Measurements from ENCODE around the gene TNNT1.
"Not testable (repeated sequence)": the region's sequence is repeated elsewhere in the genome, so short reads cannot be mapped to it uniquely, and the experiment has no call there.

The TNNT1 gene

DNA sequence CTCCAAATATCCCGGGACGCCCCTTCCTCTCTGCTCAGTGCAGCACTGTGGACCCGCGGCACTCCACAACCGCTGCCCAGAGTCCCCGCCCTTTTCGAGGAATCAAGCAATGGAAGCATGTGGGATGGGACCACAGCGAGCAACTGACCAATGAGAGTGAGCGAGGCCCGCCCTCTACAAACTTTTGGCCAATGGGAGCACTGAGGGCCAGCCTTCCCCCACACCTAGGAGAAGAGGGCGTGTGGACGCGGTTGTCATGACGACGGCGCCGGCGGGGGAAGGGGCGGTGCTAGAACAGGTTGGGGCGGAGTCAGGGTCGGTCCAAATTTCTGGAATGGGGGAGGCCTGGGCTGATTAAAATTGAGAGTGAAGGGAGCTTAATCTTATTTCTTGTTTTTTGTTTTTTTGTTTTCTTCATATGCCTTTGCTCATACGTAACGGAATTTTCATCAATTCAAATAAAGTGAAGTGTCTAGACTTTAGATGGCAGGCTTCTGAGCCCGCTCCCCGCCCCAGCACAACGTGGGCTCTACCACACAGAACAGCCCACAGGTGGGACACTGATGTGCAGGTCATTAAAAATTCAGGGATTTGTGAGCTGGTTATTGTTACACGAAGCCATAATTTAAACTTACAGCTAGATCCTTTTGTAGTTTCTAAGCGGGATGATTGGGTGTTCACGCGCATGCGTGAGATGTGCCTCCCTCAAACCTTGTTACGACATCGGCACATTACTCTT lies 17.7 kb upstream of the TNNT1 start, which contains the start of gene DNAAF3:
Gene DNAAF3, minus strand, starts transcription at position 84 of the 739 bp plus-strand sequence. CDS start 200 bp downstream, outside the sequence.
- peak; percentile 98 for DNase-seq

- peak; percentile 92 for DNase-seq
Observed at GRCh38 chr19:55165952-55166529, 17.0 kb upstream of the TNNT1 start.

DNA sequence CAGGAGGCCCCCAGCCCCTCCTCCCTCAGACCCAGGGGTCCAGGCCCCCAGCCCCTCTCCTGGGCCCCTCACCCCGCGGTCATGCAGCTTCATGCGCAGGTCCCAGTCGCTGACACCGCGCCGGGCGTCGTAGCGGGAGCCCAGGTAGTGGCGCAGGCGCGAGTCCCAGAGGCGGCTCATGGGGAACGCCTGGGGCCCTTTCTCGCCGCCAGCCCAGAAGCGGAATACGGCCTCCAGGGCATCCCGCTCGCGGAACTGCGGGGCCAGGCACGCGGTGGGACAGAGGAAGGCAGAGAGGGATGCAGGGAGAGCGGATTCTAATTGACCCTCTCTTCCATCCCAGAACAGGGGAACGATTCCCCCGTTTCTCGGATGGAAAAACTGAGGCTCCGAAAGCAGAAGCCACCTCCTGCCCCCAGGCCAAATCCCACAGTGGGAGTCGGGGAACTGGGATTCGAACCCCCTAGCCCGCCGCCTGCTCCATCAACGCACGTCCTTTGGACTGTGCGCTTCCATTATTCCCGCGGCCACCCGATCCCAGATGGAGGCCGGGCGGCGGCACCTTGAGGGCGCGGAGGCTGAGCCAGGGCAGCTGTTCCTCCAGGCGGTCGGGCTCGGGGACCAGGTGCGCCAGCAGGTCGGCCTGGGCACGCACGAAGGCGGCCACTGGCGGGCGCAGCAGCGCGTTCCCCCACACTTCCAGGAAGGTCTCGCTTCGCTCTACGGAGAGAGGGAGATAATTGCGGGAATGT lies 12.7 kb upstream of the TNNT1 start:
- no peak for DNase-seq

DNA sequence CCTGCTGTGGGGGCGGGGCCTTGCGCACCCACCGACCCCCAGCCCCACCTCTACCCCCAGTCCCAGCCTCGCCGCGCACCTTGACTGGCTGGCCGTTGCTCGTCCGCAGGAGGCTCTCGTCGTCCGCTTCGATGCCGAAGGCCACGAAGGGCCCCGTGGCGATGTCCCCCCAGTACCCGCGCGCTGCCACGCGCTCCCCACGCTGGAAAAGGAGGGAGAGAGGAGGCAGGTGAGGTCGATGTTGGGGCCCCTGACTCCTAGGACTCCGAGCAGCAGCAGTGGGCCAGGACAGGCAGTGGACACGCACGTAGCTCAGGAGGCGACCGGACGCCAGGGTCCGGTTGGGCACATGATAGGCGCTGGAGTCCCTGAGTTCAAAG lies 12.0 kb upstream of the TNNT1 start:
- no peak for DNase-seq

DNA sequence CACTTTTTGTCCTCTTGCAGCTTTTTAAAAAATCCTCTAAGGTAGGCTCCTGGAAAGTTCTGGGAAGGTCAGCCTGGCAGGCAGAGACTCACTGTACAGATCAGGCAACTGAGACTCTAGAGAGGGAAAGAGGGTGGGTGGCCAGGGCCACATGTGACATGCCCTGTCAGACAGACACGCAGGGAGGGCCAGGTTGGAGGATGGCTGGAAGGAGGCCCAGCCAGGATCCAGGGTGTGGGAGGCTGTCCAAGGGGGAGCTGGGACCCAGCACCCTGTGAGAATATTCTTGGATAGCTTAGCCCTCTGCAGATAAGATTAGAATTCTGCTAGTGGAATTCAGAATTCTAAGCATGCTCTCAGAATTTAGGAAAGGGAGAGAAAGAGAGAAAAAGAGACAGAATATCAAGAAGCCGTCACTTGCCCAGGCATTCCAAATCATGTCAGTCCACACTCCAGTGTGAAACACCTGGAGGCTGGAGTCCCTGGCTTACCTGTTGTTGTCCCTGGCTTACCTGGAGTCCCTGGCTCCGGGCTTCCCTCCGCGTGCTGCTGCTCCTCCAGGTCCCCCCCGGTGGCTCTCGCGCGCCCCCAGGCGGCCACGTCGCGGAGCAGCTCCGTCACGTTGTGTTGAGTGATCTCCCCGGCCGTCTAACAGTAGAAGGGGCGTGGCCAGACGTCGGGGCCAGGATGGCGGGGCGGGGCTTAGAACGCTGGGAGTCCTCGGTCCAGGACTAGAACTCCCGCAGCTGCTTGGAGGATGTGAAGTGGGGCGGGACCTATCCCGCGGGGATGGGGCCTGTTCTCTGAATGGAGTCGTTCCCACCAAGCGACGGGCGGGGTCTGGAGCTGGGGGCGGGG lies 11.4 kb upstream of the TNNT1 start:
- peak; percentile 87 for DNase-seq

GRCh38 chr19:55158848-55159749 lies 10.1 kb upstream of the TNNT1 start:
- DNase-seq = no peak

GRCh38 chr19:55158423-55158822 lies 9.4 kb upstream of the TNNT1 start:
- DNase-seq = no peak

DNA sequence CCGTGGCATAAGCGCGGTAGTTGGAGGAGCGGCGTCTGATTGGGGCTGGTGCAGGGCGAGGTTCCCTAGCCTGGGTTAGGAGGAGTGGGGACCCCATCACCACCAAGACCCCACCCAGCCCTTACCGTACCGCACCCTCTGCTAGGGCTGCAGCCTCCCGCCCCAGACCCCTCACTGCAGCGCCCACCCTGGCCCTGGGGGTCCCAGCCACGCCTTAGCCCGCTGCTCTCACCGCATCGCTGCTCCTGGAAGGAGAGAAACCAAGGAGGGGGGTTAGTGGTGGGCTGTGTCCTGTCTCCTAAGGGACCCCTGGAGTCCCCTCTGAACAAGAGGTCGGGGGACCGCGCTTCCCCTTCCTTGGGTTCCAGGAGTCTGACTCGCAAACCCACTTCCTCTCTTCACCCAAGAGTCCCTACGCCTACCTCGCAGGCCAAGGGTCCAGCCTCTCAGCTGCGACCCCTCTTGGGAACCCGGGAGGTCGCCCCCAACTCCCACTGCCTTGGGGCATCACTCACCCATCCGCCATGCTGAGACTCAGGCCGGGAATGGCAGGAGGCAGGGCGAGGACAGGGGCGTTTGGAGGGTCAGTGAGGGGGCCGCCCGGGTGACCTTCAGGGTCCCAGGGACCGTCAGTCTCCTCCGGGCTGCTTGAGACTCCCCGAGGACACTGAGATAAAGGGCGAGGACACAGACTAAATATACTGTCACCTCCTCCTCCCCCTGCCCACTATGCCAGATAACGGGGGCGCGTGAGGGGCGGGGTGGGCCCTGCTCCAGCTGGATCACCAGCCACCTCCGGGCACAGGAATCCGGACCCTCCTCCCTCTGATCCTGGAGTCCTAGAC lies 8.3 kb upstream of the TNNT1 start, which contains the start of gene TNNI3:
Gene TNNI3, minus strand, starts transcription at position 669 of the 845 bp plus-strand sequence. Its CDS starts 143 bp downstream, at position 526.
- DNase-seq = no peak

- peak; percentile 72 for DNase-seq
Observed at GRCh38 chr19:55156202-55157063, 7.4 kb upstream of the TNNT1 start.

- not testable (repeated sequence) for DNase-seq
Observed at GRCh38 chr19:55155784-55156183, 6.8 kb upstream of the TNNT1 start.

GRCh38 chr19:55153652-55154264 lies 4.8 kb upstream of the TNNT1 start:
- DNase-seq = no peak

GRCh38 chr19:55152017-55152416 lies 3.0 kb upstream of the TNNT1 start:
- no peak for DNase-seq

DNA sequence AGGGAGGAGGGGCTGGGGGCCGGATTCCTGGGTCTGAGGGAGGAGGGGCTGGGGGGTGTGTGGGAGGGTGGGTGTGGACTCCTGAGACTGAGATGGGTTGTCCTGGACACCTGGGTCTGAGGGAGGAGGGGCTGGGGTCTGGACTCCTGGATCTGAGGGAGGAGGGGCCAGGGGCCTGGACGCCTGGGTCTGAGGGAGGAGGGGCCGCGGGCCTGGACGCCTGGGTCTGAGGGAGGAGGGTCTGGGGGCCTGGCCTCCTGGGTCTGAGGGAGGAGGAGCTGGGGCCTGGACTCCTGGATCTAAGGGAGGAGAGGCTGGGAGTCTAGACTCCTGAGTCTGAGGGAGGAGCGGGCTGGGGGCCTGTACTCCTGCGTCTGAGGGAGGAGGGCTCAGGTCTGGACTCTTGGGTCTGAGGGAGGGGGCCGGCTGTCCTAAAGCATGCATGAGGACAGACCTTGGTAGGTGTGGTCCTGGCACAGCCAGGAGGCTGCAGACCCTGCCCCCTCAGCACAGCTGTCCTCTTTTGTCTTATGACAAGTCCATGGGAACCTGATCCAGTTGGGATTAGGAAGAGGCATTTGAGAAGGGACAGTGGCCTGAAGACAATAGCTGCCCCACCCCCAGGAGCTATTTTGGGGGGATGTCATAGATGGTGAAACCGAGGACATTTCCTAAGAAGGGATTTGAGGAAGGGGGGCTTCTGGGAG lies 1.3 kb downstream of the TNNT1 start:
- no peak for DNase-seq

GRCh38 chr19:55146705-55147273 lies 2.2 kb downstream of the TNNT1 start:
- DNase-seq = no peak

DNA sequence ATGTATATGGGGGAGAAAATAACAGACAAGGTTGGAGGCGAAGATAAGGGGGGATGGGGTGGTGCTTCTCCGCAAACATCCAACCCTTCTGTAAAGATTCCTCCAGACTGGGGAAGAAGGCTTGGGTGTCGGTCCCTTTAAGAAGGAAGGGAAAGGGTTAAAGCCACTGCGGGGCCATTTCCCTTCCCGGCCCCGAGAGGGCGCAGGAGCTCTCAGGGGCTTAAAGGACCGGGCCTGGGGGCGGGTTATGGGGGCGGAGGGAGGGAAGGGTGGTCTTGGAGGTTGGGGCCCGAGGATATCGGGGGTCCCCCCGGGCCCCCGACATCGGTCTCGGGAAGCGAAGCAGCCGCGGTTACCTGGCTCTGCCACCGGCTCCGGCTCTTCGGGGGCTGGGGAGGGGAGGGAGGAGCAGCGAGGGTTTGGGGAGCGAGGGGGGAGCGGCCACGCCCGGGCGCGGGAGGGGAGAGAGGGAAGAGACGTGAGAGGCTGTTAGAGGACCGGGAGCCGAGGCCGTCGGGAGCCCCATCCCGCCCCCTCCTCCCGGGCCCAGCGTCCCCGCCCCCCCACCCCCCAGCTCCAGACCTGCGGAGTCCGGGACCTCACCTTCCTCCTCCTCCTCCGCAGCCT lies 2.8 kb downstream of the TNNT1 start:
- no peak for DNase-seq

DNA sequence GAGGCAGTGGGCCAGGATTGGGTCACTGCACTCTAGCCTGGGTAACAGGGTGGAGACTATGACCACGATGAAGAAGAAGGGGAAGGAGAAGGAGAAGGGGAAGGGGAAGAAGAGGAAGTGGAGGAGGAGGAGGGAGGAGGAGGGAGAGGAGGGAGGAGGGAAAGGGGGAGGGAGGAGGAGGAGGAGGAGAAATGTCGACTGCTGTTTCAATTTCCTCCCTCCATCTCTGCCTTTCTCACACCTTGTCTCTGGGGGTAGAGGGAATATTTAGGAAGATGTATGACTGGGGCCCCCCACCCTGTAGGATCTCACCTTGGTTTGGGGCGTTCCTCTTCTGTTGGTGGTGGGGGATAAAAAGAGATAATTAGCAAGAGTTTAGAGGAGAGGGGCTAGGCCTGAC lies 3.8 kb downstream of the TNNT1 start:
- no peak for DNase-seq

DNA sequence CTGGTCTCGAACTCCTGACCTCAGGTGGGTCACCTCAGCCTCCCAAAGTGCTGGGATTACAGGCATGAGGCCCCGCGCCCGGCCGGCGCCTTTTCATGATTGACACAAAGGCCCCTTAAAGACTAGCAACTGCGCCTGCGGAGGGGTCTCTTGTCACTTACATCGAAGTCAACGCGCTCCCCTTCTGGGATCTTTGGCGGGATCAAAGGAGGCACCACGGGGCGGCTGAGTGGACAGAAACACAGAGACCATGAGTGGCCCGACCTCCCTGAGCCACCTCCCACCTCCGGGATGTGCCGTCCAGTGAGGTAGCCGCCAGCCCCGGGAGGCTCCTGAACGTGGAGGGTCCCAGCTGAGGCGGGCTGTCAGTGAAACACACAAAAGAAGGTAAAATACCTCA lies 7.3 kb downstream of the TNNT1 start:
- DNase-seq = no peak

DNA sequence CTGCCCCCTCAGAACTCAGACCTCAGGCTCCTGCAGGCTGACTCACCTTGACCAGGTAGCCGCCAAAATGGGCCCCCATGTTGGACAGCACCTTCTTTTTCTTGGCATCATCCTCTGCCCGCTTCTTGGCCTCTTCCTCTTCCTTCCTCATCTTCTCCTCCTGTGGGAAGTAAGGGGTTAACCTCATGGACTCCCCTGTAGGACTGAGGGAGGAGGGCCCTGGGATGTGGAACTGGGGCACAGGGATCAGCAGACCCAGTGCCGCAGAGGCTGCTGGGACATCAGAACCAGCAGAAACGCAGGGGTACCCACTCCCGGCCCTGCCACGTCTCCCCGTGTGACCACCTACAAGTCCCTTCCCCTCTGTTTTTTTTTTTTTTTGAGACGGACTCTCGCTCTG lies 11.1 kb downstream of the TNNT1 start:
- DNase-seq = no peak

Measured in retina (tissue), 1 donor.